ENCODE data around the gene POC1A.
A peak's percentile ranks its signal among the peaks of the same experiment; 100 is the strongest.
"Not testable (repeated sequence)": the region's sequence is repeated elsewhere in the genome, so short reads cannot be mapped to it uniquely, and the experiment has no call there.

POC1A gene

GRCh38 chr3:52046186-52046901 lies 107.9 kb downstream of the POC1A start:
- WGBS, 2 experiments (ENCODE audit: insufficient coverage in 2 of 2) = 83 to 97% methylated on average over 9 of the region's 12 CpGs
- peaks cover 41% of the 10 kb centered on the region for H3K36me3 ChIP-seq (ENCODE audit: control insufficient read depth, insufficient read depth, low read length)
- no peaks in the 10 kb centered on the region for H3K9me3 ChIP-seq (ENCODE audit: control insufficient read depth, low read length)
- peaks cover 53% of the 10 kb centered on the region for H3K4me1 ChIP-seq (ENCODE audit: control insufficient read depth, insufficient read depth, low read length, poor library complexity, severe bottlenecking)
- peak overlapping the region; percentile 94 for H3K27ac ChIP-seq (ENCODE audit: low read depth, low read length, severe bottlenecking)
- no peak overlapping the region for H3K4me3 ChIP-seq (ENCODE audit: extremely low read depth, insufficient read depth, low read length, poor library complexity, severe bottlenecking)

- WGBS, 2 experiments (ENCODE audit: insufficient coverage in 2 of 2) = 93 to 97% methylated on average over 17 of the region's 18 CpGs
- peaks cover 28% of the 10 kb centered on the region for H3K36me3 ChIP-seq (ENCODE audit: control insufficient read depth, insufficient read depth, low read length)
- no peak overlapping the region for H3K4me3 ChIP-seq (ENCODE audit: extremely low read depth, insufficient read depth, low read length, poor library complexity, severe bottlenecking)
- H3K9me3 ChIP-seq (ENCODE audit: control insufficient read depth, low read length) = no peaks in the 10 kb centered on the region
- peak overlapping the region; percentile 36 for H3K27ac ChIP-seq (ENCODE audit: low read depth, low read length, severe bottlenecking)
- H3K4me1 ChIP-seq (ENCODE audit: control insufficient read depth, insufficient read depth, low read length, poor library complexity, severe bottlenecking) = peaks cover 54% of the 10 kb centered on the region
These were observed 109.2 kb downstream of the POC1A start for GRCh38 chr3:52044869-52045619.

- WGBS, 2 experiments (ENCODE audit: insufficient coverage in 2 of 2) = 94 to 96% methylated on average over 6 of the region's 6 CpGs
- H3K9me3 ChIP-seq (ENCODE audit: control insufficient read depth, low read length) = no peaks in the 10 kb centered on the region
- H3K4me1 ChIP-seq (ENCODE audit: control insufficient read depth, insufficient read depth, low read length, poor library complexity, severe bottlenecking) = peaks cover 49% of the 10 kb centered on the region
- no peak overlapping the region for H3K27ac ChIP-seq (ENCODE audit: low read depth, low read length, severe bottlenecking)
- H3K4me3 ChIP-seq (ENCODE audit: extremely low read depth, insufficient read depth, low read length, poor library complexity, severe bottlenecking) = no peak overlapping the region
- H3K36me3 ChIP-seq (ENCODE audit: control insufficient read depth, insufficient read depth, low read length) = peaks cover 15% of the 10 kb centered on the region
These were observed 110.5 kb downstream of the POC1A start for GRCh38 chr3:52043750-52044149.

GRCh38 chr3:52043039-52043438 lies 111.2 kb downstream of the POC1A start:
- not testable (repeated sequence) for H3K36me3 ChIP-seq (ENCODE audit: control insufficient read depth, insufficient read depth, low read length); H3K9me3 ChIP-seq (ENCODE audit: control insufficient read depth, low read length); H3K27ac ChIP-seq (ENCODE audit: low read depth, low read length, severe bottlenecking); H3K4me3 ChIP-seq (ENCODE audit: extremely low read depth, insufficient read depth, low read length, poor library complexity, severe bottlenecking)
- peaks cover 42% of the 10 kb centered on the region for H3K4me1 ChIP-seq (ENCODE audit: control insufficient read depth, insufficient read depth, low read length, poor library complexity, severe bottlenecking)
- 60 to 100% methylated on average over 1 of the region's 1 CpG for WGBS, 2 experiments (ENCODE audit: insufficient coverage in 2 of 2)

GRCh38 chr3:52041118-52041731 lies 113.0 kb downstream of the POC1A start:
- WGBS, 2 experiments (ENCODE audit: insufficient coverage in 2 of 2) = 81 to 93% methylated on average over 7 to 8 of the region's 10 CpGs
- no peak overlapping the region for H3K4me3 ChIP-seq (ENCODE audit: extremely low read depth, insufficient read depth, low read length, poor library complexity, severe bottlenecking)
- H3K27ac ChIP-seq (ENCODE audit: low read depth, low read length, severe bottlenecking) = no peak overlapping the region
- H3K4me1 ChIP-seq (ENCODE audit: control insufficient read depth, insufficient read depth, low read length, poor library complexity, severe bottlenecking) = peaks cover 24% of the 10 kb centered on the region
- no peaks in the 10 kb centered on the region for H3K9me3 ChIP-seq (ENCODE audit: control insufficient read depth, low read length)
- H3K36me3 ChIP-seq (ENCODE audit: control insufficient read depth, insufficient read depth, low read length) = no peaks in the 10 kb centered on the region

- Histone ChIP-seq H3K4me3 (ENCODE audit: extremely low read depth, insufficient read depth, low read length, poor library complexity, severe bottlenecking) (no peak overlapping the region), H3K27ac (ENCODE audit: low read depth, low read length, severe bottlenecking) (no peak overlapping the region), H3K9me3 (ENCODE audit: control insufficient read depth, low read length) (no peaks in the 10 kb centered on the region), H3K36me3 (ENCODE audit: control insufficient read depth, insufficient read depth, low read length) (no peaks in the 10 kb centered on the region), H3K4me1 (ENCODE audit: control insufficient read depth, insufficient read depth, low read length, poor library complexity, severe bottlenecking) (peaks cover 18% of the 10 kb centered on the region)
- WGBS, 2 experiments (ENCODE audit: insufficient coverage in 2 of 2) = 92 to 96% methylated on average over 4 to 6 of the region's 8 CpGs
These were observed 113.6 kb downstream of the POC1A start for GRCh38 chr3:52040600-52040999.

- peaks cover 11% of the 10 kb centered on the region for H3K4me1 ChIP-seq (ENCODE audit: control insufficient read depth, insufficient read depth, low read length, poor library complexity, severe bottlenecking)
- 80 to 92% methylated on average over 12 to 16 of the region's 17 CpGs for WGBS, 2 experiments (ENCODE audit: insufficient coverage in 2 of 2)
- peak overlapping the region; percentile 74 for H3K27ac ChIP-seq (ENCODE audit: low read depth, low read length, severe bottlenecking)
- no peak overlapping the region for H3K4me3 ChIP-seq (ENCODE audit: extremely low read depth, insufficient read depth, low read length, poor library complexity, severe bottlenecking)
- no peaks in the 10 kb centered on the region for H3K36me3 ChIP-seq (ENCODE audit: control insufficient read depth, insufficient read depth, low read length)
- no peaks in the 10 kb centered on the region for H3K9me3 ChIP-seq (ENCODE audit: control insufficient read depth, low read length)
These were observed 114.4 kb downstream of the POC1A start for GRCh38 chr3:52039846-52040245.

GRCh38 chr3:52039426-52039825 lies 114.8 kb downstream of the POC1A start:
- Histone ChIP-seq H3K9me3 (ENCODE audit: control insufficient read depth, low read length) (no peaks in the 10 kb centered on the region), H3K4me1 (ENCODE audit: control insufficient read depth, insufficient read depth, low read length, poor library complexity, severe bottlenecking) (peaks cover 10% of the 10 kb centered on the region), H3K4me3 (ENCODE audit: extremely low read depth, insufficient read depth, low read length, poor library complexity, severe bottlenecking) (no peak overlapping the region), H3K36me3 (ENCODE audit: control insufficient read depth, insufficient read depth, low read length) (no peaks in the 10 kb centered on the region), H3K27ac (ENCODE audit: low read depth, low read length, severe bottlenecking) (peak overlapping the region; percentile 74)
- WGBS, 2 experiments (ENCODE audit: insufficient coverage in 2 of 2) = 89 to 95% methylated on average over 3 to 4 of the region's 4 CpGs

- WGBS, 2 experiments (ENCODE audit: insufficient coverage in 2 of 2) = 96 to 98% methylated on average over 5 of the region's 6 CpGs
- Histone ChIP-seq H3K4me1 (ENCODE audit: control insufficient read depth, insufficient read depth, low read length, poor library complexity, severe bottlenecking) (peaks cover 6% of the 10 kb centered on the region), H3K9me3 (ENCODE audit: control insufficient read depth, low read length) (no peaks in the 10 kb centered on the region), H3K36me3 (ENCODE audit: control insufficient read depth, insufficient read depth, low read length) (no peaks in the 10 kb centered on the region), H3K27ac (ENCODE audit: low read depth, low read length, severe bottlenecking) (no peak overlapping the region), H3K4me3 (ENCODE audit: extremely low read depth, insufficient read depth, low read length, poor library complexity, severe bottlenecking) (no peak overlapping the region)
These were observed 116.0 kb downstream of the POC1A start for GRCh38 chr3:52038227-52038626.

- Histone ChIP-seq H3K4me3 (ENCODE audit: extremely low read depth, insufficient read depth, low read length, poor library complexity, severe bottlenecking) (no peak overlapping the region), H3K36me3 (ENCODE audit: control insufficient read depth, insufficient read depth, low read length) (no peaks in the 10 kb centered on the region), H3K4me1 (ENCODE audit: control insufficient read depth, insufficient read depth, low read length, poor library complexity, severe bottlenecking) (peaks cover 13% of the 10 kb centered on the region), H3K9me3 (ENCODE audit: control insufficient read depth, low read length) (no peaks in the 10 kb centered on the region), H3K27ac (ENCODE audit: low read depth, low read length, severe bottlenecking) (no peak overlapping the region)
- 92 to 94% methylated on average over 4 of the region's 4 CpGs for WGBS, 2 experiments (ENCODE audit: insufficient coverage in 2 of 2)
These were observed 116.9 kb downstream of the POC1A start for GRCh38 chr3:52037291-52037690.
